HG02763 (cell line): ENCODE data around the gene NR4A1.

Source experiments
- ATAC-seq: cut with Tn5 transposase; IDR thresholded peaks from one replicate; pipeline ENCODE4 v1.9.1; 2021; ENCODE audit warnings: mild to moderate bottlenecking, moderate library complexity; ENCODE audit not compliant: unreplicated experiment

Gene NR4A1

DNA sequence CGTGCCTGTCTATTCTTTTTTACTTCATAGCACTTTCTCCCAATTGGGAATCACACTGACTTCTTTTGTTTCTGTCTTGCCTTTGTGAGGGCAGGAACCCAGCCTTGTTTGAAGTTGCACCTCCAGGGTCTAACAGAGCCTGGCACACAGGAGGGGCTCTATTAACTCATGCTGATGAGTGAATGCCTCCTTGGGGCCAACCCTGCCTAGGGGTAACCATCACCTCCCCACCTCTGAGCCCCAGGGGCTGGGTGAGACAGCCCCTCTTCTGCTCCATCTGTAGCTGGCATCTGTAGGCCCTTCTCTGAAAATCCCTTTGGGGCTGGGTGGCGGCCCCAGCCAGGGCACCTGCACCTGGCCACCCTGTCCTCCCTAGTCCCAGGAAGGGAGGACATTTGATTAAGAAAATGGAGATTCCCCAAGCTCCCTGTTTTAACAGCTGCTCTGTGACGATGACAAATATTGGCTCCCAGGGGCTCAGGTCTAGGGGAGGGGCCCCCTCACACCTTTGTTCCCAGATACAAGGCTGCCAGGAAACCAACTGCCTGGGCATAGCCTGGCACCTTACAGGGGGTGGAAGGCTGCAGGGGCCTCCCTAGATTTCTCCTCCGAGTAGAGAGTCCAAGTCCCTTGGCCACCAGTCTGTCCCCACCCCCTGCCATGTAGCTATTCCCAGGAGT lies 32.7 kb upstream of the NR4A1 start:
- no peak for ATAC-seq

DNA sequence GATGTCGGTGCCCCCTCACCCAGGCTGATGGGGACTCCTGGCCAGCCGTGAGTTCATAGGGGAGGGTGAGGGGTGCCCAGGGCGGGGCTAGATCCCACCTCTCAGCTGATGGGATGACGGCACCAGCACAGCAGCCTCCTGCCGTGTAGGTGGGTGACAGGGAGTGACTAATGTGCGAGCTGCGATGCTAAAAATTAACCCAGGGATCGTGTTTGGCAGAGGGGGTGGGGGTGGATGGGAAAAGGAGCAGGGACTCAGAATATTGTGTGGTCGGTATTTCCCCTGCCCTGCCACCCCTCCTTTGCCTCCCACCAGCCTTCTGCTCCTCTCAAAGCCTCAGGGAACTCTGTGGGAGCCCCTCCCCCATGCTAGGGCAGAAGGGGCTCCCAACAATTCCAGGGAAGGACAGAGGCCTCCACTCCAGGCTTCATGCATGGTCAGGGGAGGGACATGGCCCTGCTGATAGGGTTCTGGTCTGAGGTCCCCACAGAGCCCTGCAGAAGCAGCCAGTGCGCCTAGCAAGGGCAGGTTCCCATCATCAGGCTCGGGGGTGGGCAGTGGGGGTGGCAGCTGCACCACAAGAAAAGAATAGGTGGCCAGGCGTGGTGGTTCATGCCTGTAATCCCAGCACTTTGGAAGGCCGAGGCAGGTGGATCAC lies 32.0 kb upstream of the NR4A1 start:
- no peak for ATAC-seq

DNA sequence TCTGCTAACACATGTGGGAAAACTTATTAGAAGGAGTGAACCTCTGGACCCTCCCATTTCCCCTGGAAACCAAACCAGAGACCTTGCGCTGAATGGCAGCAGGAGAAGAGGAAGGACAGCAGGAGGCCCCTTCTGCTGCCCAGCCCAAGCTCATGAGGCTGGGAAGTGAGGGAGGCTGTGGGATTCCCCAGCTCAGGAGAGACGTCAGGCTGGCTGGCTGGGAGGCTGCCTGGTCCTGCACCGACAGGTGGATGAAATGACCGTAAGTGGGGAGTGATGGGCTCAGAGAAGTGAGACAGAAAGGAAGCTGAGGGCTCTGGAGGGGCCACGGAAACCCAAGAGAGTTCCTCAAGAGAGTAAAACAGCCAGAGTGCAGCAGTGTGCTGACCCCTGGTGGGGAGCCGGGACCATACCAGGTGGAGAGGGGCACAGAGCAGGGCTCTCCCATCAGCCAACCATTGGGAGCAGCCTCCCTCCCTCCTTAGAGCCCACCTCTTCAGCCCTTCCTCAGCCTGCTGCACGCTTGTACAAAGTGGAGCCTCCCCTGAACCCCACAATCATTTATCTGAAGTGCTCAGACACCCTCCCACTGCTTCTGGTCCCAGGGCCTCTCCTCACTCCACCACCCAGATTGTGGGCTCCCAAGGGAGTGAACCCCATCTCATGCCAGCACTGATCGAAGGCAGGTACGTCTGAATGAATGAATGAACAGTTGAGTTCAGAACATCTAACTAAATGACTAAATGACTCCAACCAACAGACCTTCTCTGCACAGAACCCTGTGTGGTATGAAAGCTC lies 30.5 kb upstream of the NR4A1 start:
- no peak for ATAC-seq

DNA sequence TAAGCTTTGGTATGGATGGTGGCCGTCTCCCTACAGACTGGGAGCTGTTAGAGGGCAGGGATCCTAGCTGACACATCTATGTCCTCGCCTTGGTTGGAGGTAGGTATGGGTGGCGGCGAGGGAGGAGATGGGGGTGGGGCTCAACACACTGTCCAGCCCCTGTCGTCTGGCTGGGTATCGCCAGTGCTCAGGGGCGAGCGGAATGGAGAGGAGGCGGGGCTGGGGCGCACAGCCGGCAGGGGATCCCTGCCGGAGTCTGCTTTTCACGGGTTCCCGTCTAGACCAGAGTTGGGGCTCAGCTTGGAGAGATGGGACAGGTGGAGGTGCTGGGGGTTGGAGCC lies 28.4 kb upstream of the NR4A1 start:
- ATAC-seq: no peak

DNA sequence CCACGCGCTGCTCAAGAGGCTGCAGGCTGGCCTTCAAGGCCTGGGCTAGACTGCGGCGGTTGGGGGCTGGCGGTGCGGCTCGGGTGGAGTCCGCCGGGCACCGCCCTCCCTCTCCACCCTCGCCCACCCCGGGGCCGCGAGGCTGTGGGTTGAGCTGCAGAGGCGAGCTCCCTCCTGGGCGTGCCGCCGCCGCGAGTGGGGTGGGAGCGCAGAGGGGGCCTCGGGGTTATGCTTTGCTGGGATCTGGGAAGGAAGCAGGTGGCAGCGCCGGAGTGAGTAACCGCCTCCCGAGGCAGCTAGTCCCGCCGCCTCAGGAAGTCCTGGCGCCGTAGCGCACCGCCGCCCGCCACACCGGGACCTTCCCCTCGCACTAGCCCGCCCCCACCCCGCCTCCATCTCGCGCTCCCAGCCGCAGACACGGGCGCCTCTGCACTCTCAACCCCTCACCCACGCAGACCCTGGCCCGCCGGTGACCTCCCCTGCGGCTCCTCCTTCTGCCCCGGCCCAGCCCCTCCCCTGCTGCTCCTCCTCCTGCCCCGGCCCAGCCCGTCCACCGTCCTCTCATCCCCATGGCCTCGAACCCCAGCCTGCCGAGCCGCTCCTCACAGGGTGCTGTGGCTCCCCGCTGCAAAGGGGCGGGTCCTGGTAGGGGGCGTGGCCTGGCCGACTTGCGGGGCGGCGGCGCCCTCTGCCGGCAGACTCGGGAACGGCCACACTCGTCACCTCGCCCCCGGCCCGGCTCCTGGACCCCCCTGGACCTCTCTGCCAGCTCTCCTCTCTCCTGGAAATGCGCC lies 27.9 kb upstream of the NR4A1 start:
- no peak for ATAC-seq

DNA sequence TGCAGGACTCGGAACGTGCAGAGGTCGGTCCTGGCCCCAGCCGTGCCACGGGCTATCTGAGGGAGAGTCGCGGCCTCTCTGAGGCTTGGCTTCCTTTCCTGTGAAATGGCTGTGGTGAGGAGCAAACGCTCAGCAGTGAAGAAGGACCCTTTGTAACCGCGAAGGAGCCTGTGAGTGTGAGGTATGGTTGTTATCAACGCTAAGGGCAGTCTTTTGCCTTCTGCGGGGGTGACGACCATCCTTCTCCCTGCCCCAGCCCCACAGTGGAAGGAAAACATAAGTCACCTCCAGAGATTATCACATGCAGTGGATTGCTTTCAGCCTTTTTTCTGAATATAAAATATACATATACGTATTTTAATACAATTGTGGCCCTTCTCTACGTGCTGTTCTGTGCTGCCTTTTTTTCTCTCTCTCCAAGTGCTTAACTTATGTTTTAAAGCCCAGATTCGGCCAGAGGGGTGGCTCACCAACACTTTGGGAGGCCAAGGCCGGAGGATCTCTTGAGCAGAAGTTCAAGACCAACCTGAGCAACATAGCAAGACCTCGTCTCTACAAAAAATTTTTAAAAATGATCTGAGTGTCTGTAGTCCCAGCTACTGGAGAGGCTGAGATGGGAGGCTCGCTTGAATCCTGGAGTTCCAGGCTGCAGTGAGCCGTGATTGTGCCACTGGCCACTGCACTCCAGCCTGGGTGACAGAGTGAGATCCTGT lies 27.1 kb upstream of the NR4A1 start:
- no peak for ATAC-seq

DNA sequence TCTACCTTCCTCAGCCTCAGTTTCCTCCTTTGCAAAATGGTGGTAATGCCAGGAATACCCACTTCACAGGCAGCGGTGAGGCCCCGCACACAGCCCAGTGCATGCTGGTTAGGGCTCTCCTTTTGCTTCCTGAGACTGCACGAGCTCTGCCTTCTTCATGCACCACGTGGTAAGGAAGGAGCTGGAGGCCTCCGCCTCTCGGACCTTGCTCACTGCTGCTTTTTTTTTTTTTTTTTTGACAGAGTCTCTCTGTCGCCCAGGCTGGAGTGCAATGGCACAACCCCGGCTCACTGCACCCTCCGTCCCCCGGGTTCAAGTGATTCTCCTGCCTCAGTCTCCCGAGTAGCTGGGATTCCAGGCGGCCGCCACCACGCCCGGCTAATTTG lies 26.4 kb upstream of the NR4A1 start:
- no peak for ATAC-seq

DNA sequence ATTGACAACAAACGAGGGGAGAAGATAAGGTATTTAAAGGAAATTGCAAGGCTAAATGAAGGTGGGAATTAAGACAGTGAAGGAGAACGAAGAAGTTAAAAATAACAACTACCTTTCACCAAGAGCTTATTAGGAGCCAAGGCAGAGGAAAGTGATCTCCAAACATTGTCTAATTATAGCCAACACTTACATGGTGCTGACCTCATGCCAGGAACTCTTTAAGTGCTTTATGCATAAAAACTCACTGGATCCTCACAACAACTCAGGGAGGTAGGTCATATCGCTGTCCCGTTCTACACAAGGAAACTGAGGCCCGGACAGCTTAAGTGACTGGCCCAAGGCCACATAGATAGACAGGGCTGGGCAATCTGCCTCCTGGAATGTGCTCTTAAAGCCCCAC lies 25.0 kb upstream of the NR4A1 start:
- ATAC-seq: no peak

DNA sequence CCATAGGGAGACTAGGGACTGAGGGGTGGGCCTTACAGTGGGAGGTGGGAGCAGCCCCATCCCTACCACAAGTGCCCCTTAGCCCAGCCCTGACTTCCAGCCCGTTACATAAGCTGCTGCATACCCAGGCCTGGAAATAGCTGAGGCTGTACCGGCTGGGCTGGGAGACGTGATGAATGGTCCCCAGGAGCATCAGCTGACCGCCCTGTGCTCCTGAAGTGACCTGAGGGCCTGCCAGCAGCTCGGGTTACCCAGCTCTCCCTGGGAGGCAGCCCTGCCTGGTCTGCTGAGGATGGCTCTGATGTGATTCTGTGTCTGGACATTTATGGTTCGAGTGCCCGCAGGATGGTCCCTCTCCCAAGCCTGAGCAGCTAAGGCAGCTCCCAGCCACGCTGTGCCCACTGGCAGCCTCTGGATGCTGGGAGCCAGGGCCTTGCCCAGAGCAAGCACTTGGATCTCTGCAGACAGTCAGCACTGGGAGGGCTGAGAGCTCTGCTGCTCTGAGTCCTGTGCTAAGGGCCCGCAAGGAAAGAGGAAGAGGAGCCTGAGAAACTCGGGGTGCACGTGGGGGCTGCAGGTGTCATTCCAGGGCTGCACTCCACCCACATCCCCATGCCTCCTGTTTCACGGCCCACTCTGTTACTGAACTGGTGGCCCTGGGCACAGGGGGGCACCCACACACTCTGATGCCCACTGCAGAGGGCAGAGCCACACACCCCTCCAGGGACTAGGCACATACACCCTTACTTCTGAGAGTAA lies 24.0 kb upstream of the NR4A1 start:
- no peak for ATAC-seq

DNA sequence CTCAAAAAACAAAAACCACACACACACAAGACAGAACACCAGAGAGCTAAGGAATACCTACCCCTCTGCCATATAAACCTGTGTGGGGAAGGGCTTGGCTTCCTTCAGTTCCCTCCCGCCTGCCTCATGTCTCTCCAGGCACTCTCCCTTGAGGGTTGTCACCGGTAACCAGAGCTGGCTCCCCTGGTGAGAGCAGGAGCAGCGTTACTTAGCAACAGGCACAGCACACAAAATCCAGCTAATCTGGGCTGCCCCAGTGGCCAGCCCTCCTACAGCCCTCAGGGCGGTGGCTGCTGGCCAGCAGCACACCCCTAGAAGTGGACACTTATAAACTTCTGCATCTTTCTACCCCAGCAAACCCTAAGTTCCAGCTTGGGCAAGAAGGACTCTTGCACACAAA lies 21.6 kb upstream of the NR4A1 start:
- no peak for ATAC-seq

DNA sequence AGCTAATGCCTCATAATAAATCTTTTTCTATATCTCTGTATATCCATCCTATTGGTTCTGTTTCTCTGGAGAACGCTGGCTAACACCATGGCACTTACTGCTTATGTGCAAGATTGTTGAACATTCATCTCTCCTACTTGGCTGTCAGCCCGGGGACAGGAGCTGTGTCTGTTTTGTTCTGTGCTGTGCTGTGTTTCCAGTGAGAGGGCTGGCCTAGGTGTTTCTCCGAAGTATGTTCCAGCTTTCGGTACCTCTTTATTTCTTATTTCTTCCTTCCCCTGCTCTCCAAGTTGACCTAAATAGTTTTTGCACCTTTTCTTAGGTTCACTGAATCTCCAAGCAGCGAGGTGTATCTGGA lies 18.8 kb upstream of the NR4A1 start:
- no peak for ATAC-seq

DNA sequence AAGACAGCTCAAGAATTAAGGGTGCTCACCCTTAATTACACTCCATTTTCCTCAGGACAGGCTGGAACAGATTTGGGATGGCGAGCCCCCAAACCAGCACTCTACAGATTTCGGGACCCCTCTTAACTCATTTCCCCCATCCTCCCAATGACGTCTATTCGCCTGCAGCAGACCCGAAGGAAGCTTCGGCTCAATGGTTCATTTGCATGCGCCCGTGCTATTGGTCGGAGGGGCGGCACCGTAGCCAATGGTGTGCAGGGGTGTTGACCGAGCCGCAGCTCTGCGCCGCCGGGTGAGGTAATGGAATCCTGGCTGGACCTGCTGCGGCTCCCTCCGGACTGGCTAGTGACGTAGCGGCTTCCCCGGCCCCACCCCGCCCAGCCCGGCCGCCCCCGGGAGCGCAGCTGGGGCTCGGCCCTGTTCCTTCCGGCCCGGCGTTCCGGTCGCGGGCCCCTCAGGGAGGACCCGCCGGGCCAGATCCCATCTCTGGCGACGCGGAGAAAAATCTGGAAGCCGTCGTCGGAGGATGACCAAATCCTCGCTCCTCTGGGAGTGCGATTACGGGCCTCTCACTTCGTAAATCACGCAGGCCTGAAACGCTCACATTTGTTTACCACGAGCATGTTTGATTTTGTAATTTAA lies 18.3 kb upstream of the NR4A1 start:
- peak; percentile 91 for ATAC-seq

DNA sequence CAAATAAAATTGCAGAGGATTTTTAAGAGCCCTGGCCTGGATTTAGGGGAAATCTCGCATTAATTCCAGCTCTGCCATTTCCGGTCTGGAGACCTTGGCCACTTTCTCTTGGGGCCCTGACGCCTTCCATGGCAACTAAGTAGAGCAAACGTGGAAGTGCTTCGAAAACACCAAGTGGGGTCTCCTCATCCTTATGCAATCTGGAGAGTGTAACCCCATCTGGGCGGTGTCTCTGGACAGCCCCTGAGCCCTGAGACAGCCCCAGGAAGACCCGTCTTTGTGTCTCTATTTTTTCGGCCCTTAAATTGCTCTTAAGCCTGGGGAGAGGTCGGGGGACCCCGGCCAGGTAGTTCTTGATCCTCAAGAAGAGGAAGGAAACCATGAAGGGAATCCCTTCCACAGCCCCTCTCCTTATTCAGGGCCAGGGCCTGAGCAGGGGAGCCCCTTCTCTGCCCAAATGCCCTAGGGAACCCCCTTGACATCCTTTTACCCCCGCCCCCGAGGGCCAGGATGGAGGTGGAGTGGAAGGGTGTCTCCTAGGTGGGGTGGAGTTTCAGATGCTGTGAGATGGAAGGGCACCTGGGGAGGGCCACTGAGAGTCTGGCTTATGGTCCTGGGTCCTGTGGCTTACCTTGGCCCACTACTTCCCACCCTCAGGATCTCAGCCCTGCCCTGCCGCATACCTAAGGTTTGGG lies 17.6 kb upstream of the NR4A1 start:
- no peak for ATAC-seq

DNA sequence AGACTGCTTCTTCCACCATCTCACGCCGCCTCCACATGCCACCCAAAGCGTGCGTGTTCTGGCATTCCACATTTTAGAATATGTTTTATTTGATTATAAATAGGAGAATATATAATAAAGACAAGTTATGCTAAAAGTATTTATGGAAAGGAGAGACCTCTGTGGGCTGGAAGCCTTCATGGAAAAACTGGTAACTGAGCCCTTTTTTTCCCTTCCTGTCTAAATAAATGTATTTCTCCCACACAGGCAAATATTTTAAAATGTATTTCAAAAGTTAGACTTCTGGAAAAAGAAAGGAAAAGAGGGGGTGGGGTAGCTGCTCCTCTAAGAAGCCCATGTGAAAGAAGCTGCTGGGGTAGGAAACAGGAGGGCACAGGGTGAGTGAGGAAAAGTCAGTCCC lies 16.1 kb upstream of the NR4A1 start:
- no peak for ATAC-seq

DNA sequence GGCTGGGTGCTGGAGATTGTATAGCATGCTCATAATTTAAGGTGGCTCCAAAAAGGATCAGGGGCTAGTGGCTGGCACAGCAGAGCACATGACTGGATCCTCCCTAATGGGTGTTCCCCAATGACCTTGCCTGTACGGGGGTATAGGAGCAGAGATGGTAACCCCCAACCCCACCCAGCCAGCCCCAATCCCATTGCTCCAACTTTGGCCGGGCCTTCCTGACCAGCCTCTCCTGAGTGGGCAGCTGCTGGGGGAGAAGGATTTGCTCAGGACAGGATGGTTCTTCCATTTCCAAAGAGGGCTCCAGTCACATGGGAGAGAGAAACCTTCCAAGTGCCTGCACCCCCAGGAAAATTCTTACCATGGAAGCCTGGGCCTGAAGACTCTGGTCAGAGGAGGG lies 15.3 kb upstream of the NR4A1 start:
- ATAC-seq: no peak

DNA sequence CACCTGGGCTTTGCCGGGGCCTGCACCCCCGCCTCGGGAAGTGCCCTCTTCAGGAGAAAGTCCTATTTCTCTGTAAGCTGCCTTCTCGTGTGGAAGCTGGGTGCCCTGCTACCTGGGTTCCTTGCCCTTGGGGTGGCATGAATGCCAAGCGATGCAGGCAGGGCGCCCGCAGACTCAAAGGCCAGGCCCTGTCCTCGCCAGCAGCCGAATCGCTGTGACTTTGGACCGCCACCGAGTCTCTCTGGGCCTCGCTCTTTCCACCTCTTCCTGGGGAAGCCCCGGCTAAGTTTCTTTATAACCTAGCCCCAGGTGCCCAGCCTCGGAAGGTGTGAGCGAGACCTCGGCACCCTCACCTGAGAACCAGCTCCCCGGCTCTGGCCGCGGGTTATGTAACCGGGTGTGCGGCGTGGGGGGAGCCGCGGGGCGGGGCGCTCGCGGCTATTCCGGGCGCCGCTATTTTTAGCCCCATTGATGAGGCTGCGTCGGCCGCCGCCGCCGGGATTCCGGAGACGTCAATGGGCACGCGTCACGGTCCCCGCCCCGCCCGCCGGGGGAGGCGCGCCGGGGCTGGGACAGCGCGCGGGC lies 14.6 kb upstream of the NR4A1 start:
- peak; percentile 35 for ATAC-seq

DNA sequence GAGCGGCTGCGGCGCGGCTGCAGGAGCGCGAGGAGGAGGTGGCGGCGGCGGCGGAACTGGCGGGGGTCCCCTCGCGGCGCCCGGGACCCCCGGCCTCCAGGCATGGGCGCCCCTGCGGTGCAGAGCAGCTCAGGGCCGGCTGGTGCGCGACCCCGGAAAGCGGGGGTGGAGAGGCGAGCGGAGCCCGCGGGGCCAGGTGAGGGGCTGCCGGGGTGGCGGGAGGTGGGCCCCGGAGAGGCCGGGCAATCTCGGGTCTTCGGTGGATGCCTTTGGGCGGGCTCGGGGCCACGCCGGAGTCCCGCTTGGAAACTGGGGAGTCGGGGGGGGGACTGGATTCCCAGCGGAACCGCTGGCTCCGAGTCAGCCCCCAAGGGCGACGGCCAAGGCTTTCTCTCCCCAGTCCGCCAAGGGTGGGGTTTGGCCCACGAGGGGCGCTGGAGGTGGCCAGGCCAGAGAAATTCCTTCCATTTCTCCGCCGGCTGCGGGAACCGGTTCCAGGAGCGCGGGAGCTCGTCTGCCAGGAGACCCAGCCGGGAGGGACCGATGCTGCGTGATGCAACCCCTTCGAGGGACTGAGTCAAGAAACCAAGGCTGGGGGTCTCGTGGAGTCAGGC lies 13.9 kb upstream of the NR4A1 start:
- ATAC-seq: no peak

DNA sequence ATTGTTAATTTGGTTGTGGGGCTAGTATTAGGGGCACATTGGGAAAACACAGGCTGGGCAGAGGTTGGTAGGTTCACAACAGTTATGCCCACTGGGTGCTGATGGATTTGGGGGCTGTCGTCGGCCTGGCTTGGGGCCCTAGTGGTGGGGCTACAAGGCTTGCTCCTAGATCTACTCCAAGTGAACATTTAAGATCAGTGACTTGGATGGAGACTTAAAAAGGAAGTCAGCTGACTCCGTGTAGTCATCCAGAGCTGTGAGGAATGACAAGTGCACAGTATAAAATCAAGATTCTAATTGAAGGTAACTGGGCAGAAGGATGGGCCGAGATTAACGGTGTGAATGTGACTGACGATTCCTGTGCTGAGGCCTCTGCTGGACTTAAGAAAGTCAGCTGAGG lies 12.8 kb upstream of the NR4A1 start:
- ATAC-seq: no peak
